HG02678 (cell line): ENCODE data around the gene PAK2.
"Not testable (repeated sequence)": the region's sequence is repeated elsewhere in the genome, so short reads cannot be mapped to it uniquely, and the experiment has no call there.

Experiments used
- ATAC-seq: cut with Tn5 transposase; IDR thresholded peaks from one replicate; pipeline ENCODE4 v1.9.1; 2021; ENCODE audit warnings: mild to moderate bottlenecking, moderate library complexity; ENCODE audit not compliant: unreplicated experiment

The PAK2 gene

GRCh38 chr3:196777836-196778235 lies 38.2 kb downstream of the PAK2 start:
- no peak for ATAC-seq

GRCh38 chr3:196778755-196779154 lies 39.1 kb downstream of the PAK2 start:
- ATAC-seq: no peak

- ATAC-seq: no peak
Observed at GRCh38 chr3:196782511-196782910, 42.9 kb downstream of the PAK2 start.

GRCh38 chr3:196788528-196788927 lies 48.9 kb downstream of the PAK2 start:
- no peak for ATAC-seq

- ATAC-seq: no peak
Observed at GRCh38 chr3:196789885-196790359, 50.3 kb downstream of the PAK2 start.

- no peak for ATAC-seq
Observed at GRCh38 chr3:196790636-196791035, 51.0 kb downstream of the PAK2 start.

- no peak for ATAC-seq
Observed at GRCh38 chr3:196792771-196793170, 53.1 kb downstream of the PAK2 start.

GRCh38 chr3:196793246-196793645 lies 53.6 kb downstream of the PAK2 start:
- ATAC-seq: no peak

GRCh38 chr3:196794467-196794866 lies 54.8 kb downstream of the PAK2 start:
- ATAC-seq: no peak

GRCh38 chr3:196796317-196796716 lies 56.7 kb downstream of the PAK2 start:
- ATAC-seq: no peak

- no peak for ATAC-seq
Observed at GRCh38 chr3:196800742-196801434, 61.2 kb downstream of the PAK2 start.

GRCh38 chr3:196803891-196804468 lies 64.3 kb downstream of the PAK2 start:
- ATAC-seq: no peak

- ATAC-seq: no peak
Observed at GRCh38 chr3:196804773-196805172, 65.1 kb downstream of the PAK2 start.

GRCh38 chr3:196810963-196811581 lies 71.4 kb downstream of the PAK2 start:
- no peak for ATAC-seq

- ATAC-seq: no peak
Observed at GRCh38 chr3:196812853-196813252, 73.2 kb downstream of the PAK2 start.

GRCh38 chr3:196813903-196814302 lies 74.2 kb downstream of the PAK2 start:
- no peak for ATAC-seq

GRCh38 chr3:196821806-196822355 lies 82.2 kb downstream of the PAK2 start:
- ATAC-seq: no peak

- not testable (repeated sequence) for ATAC-seq
Observed at GRCh38 chr3:196829651-196830050, 90.0 kb downstream of the PAK2 start.

- no peak for ATAC-seq
Observed at GRCh38 chr3:196835086-196835485, 95.4 kb downstream of the PAK2 start.

GRCh38 chr3:196836626-196837025 lies 97.0 kb downstream of the PAK2 start:
- not testable (repeated sequence) for ATAC-seq

- peak; percentile 76 for ATAC-seq
Observed at GRCh38 chr3:196837819-196838420, 98.3 kb downstream of the PAK2 start.
